WTC11 (cell line): ENCODE results near the gene PTPN2. TPM values are rescaled to one million over a fixed set of nuclear protein-coding genes. Genes with fewer than 3 reads are reported as not detected.

ENCODE experiments used
- ATAC-seq: fragments of 200-7000 bp; cut with Tn5 transposase; 2 replicates; pipeline ENCODE4 v1.10.0; 2021; ENCODE audit warnings: mild to moderate bottlenecking, moderate library complexity
- CTCF ChIA-PET: fragments of 300-600 bp; sonication (Branson Sonifier 250); formaldehyde crosslinking; loops from one replicate; lab custom pipeline; 2021; ENCODE audit warnings: antibody characterized with exemption; lab: Charles Lee
- POLR2A ChIA-PET: fragments of 350-600 bp; sonication (Branson Sonifier 250); formaldehyde crosslinking; loops from one replicate; lab custom pipeline; 2021; ENCODE audit warnings: antibody characterized with exemption; lab: Charles Lee
- DNase-seq: peaks from one replicate; pipeline ENCODE4 v3.0.0; 2021; ENCODE audit warnings: low spot score
- H3K27ac Mint-ChIP-seq: 2 replicates; pipeline ENCODE4 v1.8.0; 2021; ENCODE audit warnings: mixed read lengths
- H3K27me3 Mint-ChIP-seq: 2 replicates; pipeline ENCODE4 v1.8.0; 2021; ENCODE audit warnings: low read depth, mild to moderate bottlenecking, moderate library complexity, mixed read lengths
- H3K36me3 Mint-ChIP-seq: 2 replicates; pipeline ENCODE4 v1.8.0; 2021; ENCODE audit warnings: mixed read lengths
- H3K4me1 Mint-ChIP-seq: 2 replicates; pipeline ENCODE4 v1.8.0; 2022; ENCODE audit warnings: mixed read lengths
- H3K4me3 Mint-ChIP-seq: 2 replicates; pipeline ENCODE4 v1.8.0; 2021; ENCODE audit warnings: mild to moderate bottlenecking, moderate library complexity, mixed read lengths
- H3K9me3 Mint-ChIP-seq: 2 replicates; pipeline ENCODE4 v1.8.0; 2021; ENCODE audit warnings: mixed read lengths
- ATF1 ChIP-seq: sonication (generic); formaldehyde crosslinking; IDR thresholded peaks from 2 replicates; pipeline ENCODE4 v1.8.1; 2023; ENCODE audit warnings: mild to moderate bottlenecking, moderate library complexity, missing genetic modification reagents
- ESRRA ChIP-seq: sonication (generic); formaldehyde crosslinking; IDR thresholded peaks from 2 replicates; pipeline ENCODE4 v1.8.1; 2022; ENCODE audit warnings: mild to moderate bottlenecking, missing genetic modification reagents, borderline replicate concordance
- FOXJ3 ChIP-seq: sonication (generic); formaldehyde crosslinking; IDR thresholded peaks from 2 replicates; pipeline ENCODE4 v1.9.0; 2021; ENCODE audit warnings: missing genetic modification reagents, mild to moderate bottlenecking, borderline replicate concordance
- IRF2 ChIP-seq: sonication (generic); formaldehyde crosslinking; IDR thresholded peaks from 2 replicates; pipeline ENCODE4 v1.8.0; 2022; ENCODE audit warnings: low read depth, missing genetic modification reagents, borderline replicate concordance
- JUN ChIP-seq: sonication (generic); formaldehyde crosslinking; IDR thresholded peaks from 2 replicates; pipeline ENCODE4 v1.8.0; 2023; ENCODE audit warnings: mild to moderate bottlenecking, missing genetic modification reagents
- MYBL2 ChIP-seq: sonication (generic); formaldehyde crosslinking; IDR thresholded peaks from 2 replicates; pipeline ENCODE4 v1.8.1; 2023; ENCODE audit warnings: mild to moderate bottlenecking, moderate library complexity, missing genetic modification reagents
- NFATC4 ChIP-seq: fragments of 250-450 bp; sonication (Bioruptor Pico); IDR thresholded peaks from 2 replicates; pipeline ENCODE4 v1.9.0; 2021; ENCODE audit warnings: mild to moderate bottlenecking
- NFE2L1 ChIP-seq: sonication (generic); formaldehyde crosslinking; IDR thresholded peaks from 2 replicates; pipeline ENCODE4 v1.8.1; 2023; ENCODE audit warnings: missing genetic modification reagents
- NR1H2 ChIP-seq: sonication (generic); formaldehyde crosslinking; IDR thresholded peaks from 2 replicates; pipeline ENCODE4 v1.9.0; 2021; ENCODE audit warnings: mild to moderate bottlenecking, moderate library complexity, missing genetic modification reagents
- PRRX2 ChIP-seq: fragments of 250-450 bp; sonication (Bioruptor Pico); IDR thresholded peaks from 2 replicates; pipeline ENCODE4 v1.8.0; 2021; ENCODE audit warnings: mild to moderate bottlenecking
- SMAD3 ChIP-seq: sonication (generic); formaldehyde crosslinking; IDR thresholded peaks from 2 replicates; pipeline ENCODE4 v1.8.0; 2022; ENCODE audit warnings: missing genetic modification reagents, mild to moderate bottlenecking, borderline replicate concordance
- TCF7 ChIP-seq: sonication (generic); formaldehyde crosslinking; IDR thresholded peaks from 2 replicates; pipeline ENCODE4 v1.8.0; 2022; ENCODE audit warnings: mild to moderate bottlenecking, low read depth, missing genetic modification reagents, moderate library complexity
- TP53 ChIP-seq: sonication (generic); formaldehyde crosslinking; IDR thresholded peaks from 2 replicates; pipeline ENCODE4 v1.8.1; 2023; ENCODE audit warnings: mild to moderate bottlenecking, missing genetic modification reagents
- ZBTB21 ChIP-seq: sonication (generic); formaldehyde crosslinking; IDR thresholded peaks from 2 replicates; pipeline ENCODE4 v1.8.1; 2023; ENCODE audit warnings: mild to moderate bottlenecking, missing genetic modification reagents, borderline replicate concordance
- ZNF138 ChIP-seq: sonication (generic); formaldehyde crosslinking; conservative IDR thresholded peaks from 2 replicates; pipeline ENCODE4 v1.8.1; 2022; ENCODE audit warnings: mild to moderate bottlenecking, moderate library complexity, missing genetic modification reagents
- ZNF317 ChIP-seq: sonication (generic); formaldehyde crosslinking; IDR thresholded peaks from 2 replicates; pipeline ENCODE4 v1.8.1; 2023; ENCODE audit warnings: low read depth, mild to moderate bottlenecking, moderate library complexity, missing genetic modification reagents, borderline replicate concordance
- ZNF416 ChIP-seq: fragments of 250-450 bp; sonication (Bioruptor Pico); IDR thresholded peaks from 2 replicates; pipeline ENCODE4 v1.9.0; 2021; ENCODE audit warnings: mild to moderate bottlenecking, inconsistent platforms
- ZNF423 ChIP-seq: fragments of 250-450 bp; sonication (Bioruptor Pico); IDR thresholded peaks from 2 replicates; pipeline ENCODE4 v2.1.2; 2022; ENCODE audit warnings: mild to moderate bottlenecking, moderate library complexity
- total RNA-seq: library from RNA; stranded (reverse); gene quantifications from 3 replicates; pipeline ENCODE4 v1.2.3, GENCODE V29; 2021
- TF ChIP-seq, protein P1 (sequence below): sonication (generic); formaldehyde crosslinking; IDR thresholded peaks from 2 replicates; pipeline ENCODE4 v1.8.1; 2023; ENCODE audit warnings: mild to moderate bottlenecking, missing genetic modification reagents
- TF ChIP-seq, protein P2 (sequence below): sonication (generic); formaldehyde crosslinking; IDR thresholded peaks from 2 replicates; pipeline ENCODE4 v1.8.1; 2023; ENCODE audit warnings: mild to moderate bottlenecking, missing genetic modification reagents, moderate library complexity
- TF ChIP-seq, protein P3 (sequence below): sonication (generic); formaldehyde crosslinking; conservative IDR thresholded peaks from 2 replicates; pipeline ENCODE4 v1.8.1; 2022; ENCODE audit warnings: mild to moderate bottlenecking, missing genetic modification reagents
- TF ChIP-seq, protein P4 (sequence below): sonication (generic); formaldehyde crosslinking; IDR thresholded peaks from 2 replicates; pipeline ENCODE4 v1.8.1; 2023; ENCODE audit warnings: mild to moderate bottlenecking, missing genetic modification reagents, moderate library complexity
- TF ChIP-seq, protein P5 (sequence below): sonication (generic); formaldehyde crosslinking; IDR thresholded peaks from 2 replicates; pipeline ENCODE4 v1.8.1; 2022; ENCODE audit warnings: low read depth, missing genetic modification reagents, borderline replicate concordance
- TF ChIP-seq, protein P6 (sequence below): sonication (generic); formaldehyde crosslinking; IDR thresholded peaks from 2 replicates; pipeline ENCODE4 v1.8.0; 2022; ENCODE audit warnings: mild to moderate bottlenecking, missing genetic modification reagents
- TF ChIP-seq, protein P7 (sequence below): sonication (generic); formaldehyde crosslinking; IDR thresholded peaks from 2 replicates; pipeline ENCODE4 v1.8.0; 2022; ENCODE audit warnings: mild to moderate bottlenecking, missing genetic modification reagents
- TF ChIP-seq, protein P8 (sequence below): fragments of 250-450 bp; sonication (Bioruptor Pico); IDR thresholded peaks from 2 replicates; pipeline ENCODE4 v1.9.0; 2021; ENCODE audit warnings: moderate library complexity, mild to moderate bottlenecking, inconsistent platforms, borderline replicate concordance

PTPN2 gene
- total RNA-seq, 1 experiment from 2014 or later, result 37.7 TPM

DNA sequence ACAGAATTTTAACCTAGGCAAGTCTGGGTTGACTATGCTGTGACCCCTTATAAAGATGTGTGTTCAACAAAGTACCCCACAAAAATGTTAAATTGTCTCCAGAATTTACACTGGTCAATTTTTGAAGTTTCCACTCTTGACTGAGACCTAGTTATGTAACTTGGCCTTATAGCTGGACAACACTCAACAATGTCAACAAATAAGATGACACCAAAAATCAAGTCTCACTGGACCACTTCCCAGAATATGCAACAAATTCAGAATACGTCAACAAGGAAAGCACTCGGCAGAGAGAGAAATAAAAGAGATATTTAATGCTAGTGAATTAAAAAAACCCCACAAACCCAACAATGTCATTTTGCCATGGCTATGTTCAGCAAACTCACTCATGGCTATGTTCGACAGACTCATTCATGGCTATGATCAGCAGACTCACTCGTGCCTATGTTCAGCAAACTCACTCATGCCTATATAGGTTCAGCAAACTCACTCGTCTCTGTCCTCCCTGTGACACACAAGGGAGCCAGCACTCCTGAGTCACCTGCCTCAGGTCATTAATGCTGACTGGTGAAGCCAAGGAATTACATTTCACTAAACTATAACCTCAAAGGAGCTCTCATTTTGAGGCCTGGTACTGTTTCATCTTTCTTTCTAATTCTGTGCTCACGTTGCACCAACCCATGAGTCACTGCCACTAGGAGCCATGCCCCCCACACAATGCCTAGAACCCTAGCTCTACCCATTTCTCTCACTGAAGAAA is 72.7 kb downstream of the PTPN2 start (continued):
- TF ChIP-seq, protein P1, sequence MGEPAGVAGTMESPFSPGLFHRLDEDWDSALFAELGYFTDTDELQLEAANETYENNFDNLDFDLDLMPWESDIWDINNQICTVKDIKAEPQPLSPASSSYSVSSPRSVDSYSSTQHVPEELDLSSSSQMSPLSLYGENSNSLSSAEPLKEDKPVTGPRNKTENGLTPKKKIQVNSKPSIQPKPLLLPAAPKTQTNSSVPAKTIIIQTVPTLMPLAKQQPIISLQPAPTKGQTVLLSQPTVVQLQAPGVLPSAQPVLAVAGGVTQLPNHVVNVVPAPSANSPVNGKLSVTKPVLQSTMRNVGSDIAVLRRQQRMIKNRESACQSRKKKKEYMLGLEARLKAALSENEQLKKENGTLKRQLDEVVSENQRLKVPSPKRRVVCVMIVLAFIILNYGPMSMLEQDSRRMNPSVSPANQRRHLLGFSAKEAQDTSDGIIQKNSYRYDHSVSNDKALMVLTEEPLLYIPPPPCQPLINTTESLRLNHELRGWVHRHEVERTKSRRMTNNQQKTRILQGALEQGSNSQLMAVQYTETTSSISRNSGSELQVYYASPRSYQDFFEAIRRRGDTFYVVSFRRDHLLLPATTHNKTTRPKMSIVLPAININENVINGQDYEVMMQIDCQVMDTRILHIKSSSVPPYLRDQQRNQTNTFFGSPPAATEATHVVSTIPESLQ (CRISPR knock-in tag), result no peak
- no peak for TF ChIP-seq ZNF423
- no peak for TF ChIP-seq TCF7 (CRISPR knock-in tag)
- TF ChIP-seq, protein P2, sequence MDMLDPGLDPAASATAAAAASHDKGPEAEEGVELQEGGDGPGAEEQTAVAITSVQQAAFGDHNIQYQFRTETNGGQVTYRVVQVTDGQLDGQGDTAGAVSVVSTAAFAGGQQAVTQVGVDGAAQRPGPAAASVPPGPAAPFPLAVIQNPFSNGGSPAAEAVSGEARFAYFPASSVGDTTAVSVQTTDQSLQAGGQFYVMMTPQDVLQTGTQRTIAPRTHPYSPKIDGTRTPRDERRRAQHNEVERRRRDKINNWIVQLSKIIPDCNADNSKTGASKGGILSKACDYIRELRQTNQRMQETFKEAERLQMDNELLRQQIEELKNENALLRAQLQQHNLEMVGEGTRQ (CRISPR knock-in tag), result no peak
- TF ChIP-seq, protein P3, sequence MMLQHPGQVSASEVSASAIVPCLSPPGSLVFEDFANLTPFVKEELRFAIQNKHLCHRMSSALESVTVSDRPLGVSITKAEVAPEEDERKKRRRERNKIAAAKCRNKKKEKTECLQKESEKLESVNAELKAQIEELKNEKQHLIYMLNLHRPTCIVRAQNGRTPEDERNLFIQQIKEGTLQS (CRISPR knock-in tag), result no peak
- no peak for TF ChIP-seq NFATC4
- no peak for TF ChIP-seq PRRX2 (CRISPR knock-in tag)
- TF ChIP-seq, protein P4, sequence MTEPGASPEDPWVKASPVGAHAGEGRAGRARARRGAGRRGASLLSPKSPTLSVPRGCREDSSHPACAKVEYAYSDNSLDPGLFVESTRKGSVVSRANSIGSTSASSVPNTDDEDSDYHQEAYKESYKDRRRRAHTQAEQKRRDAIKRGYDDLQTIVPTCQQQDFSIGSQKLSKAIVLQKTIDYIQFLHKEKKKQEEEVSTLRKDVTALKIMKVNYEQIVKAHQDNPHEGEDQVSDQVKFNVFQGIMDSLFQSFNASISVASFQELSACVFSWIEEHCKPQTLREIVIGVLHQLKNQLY (CRISPR knock-in tag), result no peak
- TF ChIP-seq, protein P5, sequence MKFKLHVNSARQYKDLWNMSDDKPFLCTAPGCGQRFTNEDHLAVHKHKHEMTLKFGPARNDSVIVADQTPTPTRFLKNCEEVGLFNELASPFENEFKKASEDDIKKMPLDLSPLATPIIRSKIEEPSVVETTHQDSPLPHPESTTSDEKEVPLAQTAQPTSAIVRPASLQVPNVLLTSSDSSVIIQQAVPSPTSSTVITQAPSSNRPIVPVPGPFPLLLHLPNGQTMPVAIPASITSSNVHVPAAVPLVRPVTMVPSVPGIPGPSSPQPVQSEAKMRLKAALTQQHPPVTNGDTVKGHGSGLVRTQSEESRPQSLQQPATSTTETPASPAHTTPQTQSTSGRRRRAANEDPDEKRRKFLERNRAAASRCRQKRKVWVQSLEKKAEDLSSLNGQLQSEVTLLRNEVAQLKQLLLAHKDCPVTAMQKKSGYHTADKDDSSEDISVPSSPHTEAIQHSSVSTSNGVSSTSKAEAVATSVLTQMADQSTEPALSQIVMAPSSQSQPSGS (CRISPR knock-in tag), result no peak

DNA sequence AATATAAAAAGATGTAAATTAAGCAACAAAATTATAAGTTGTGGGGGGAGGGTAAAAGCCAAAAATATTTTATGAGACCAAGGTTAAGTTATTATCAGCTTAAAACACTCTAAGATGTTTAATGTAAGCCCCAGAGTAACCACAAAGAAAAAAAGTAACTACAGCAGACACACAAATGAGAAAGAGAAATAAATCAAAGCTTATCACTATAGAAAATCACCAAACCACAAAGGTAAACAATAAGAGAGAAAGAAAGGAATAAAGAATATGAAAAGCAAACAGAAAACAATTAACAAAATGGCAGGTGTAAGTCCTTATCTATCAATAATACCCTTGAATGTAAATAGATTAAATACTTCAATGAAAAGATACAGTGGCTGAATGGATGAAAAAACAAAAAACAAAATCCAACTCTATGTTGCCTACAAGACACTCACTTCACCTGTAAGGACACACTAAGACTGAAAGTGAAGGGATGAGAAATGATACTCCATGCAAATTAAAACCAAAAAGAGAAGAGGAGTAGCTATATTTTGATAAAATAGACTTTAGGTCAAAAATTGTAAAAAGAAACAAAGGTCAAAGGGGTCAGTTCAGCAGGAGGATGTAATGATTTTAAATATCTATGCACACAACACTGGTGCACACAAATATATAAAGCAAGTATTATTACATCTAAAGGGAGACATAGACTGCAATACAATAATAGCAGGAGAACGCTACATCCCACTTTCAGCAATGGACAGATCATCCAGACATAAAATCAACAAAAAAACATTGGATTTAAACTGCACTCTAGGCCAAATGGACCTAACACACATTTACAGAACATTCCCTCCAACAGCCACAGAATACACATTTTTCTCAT is 80.7 kb downstream of the PTPN2 start:
- H3K4me1 Mint-ChIP-seq, result no peaks in the 10 kb centered on the region
- ATAC-seq, result no peak
- no peak overlapping the region for H3K4me3 Mint-ChIP-seq
- no peak for DNase-seq
- ChIA-PET POLR2A (no interaction called here), CTCF (no interaction called here)
- peaks cover 8% of the 10 kb centered on the region for H3K36me3 Mint-ChIP-seq
- peaks cover 4% of the 10 kb centered on the region; the same call in 1 of the 2 replicates for H3K9me3 Mint-ChIP-seq
- H3K27ac Mint-ChIP-seq, result 0 out of 2 replicates have a peak overlapping the region, but pooled peaks have one; percentile 15
- TF ChIP-seq ZNF317 (CRISPR knock-in tag) (no peak), ZNF416 (CRISPR knock-in tag) (no peak), FOXJ3 (CRISPR knock-in tag) (no peak), ZBTB21 (CRISPR knock-in tag) (no peak), TP53 (CRISPR knock-in tag) (no peak), NR1H2 (no peak), JUN (CRISPR knock-in tag) (no peak), MYBL2 (CRISPR knock-in tag) (no peak), NFE2L1 (CRISPR knock-in tag) (no peak), ESRRA (no peak), ZNF423 (no peak), IRF2 (CRISPR knock-in tag) (no peak), SMAD3 (CRISPR knock-in tag) (no peak), ZNF138 (CRISPR knock-in tag) (no peak), ATF1 (CRISPR knock-in tag) (no peak)
- TF ChIP-seq, protein P6, sequence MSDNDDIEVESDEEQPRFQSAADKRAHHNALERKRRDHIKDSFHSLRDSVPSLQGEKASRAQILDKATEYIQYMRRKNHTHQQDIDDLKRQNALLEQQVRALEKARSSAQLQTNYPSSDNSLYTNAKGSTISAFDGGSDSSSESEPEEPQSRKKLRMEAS, result no peak
- TF ChIP-seq, protein P4 (CRISPR knock-in tag), result no peak
- TF ChIP-seq, protein P7, sequence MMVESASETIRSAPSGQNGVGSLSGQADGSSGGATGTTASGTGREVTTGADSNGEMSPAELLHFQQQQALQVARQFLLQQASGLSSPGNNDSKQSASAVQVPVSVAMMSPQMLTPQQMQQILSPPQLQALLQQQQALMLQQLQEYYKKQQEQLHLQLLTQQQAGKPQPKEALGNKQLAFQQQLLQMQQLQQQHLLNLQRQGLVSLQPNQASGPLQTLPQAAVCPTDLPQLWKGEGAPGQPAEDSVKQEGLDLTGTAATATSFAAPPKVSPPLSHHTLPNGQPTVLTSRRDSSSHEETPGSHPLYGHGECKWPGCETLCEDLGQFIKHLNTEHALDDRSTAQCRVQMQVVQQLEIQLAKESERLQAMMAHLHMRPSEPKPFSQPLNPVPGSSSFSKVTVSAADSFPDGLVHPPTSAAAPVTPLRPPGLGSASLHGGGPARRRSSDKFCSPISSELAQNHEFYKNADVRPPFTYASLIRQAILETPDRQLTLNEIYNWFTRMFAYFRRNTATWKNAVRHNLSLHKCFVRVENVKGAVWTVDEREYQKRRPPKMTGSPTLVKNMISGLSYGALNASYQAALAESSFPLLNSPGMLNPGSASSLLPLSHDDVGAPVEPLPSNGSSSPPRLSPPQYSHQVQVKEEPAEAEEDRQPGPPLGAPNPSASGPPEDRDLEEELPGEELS (CRISPR knock-in tag), result no peak
- TF ChIP-seq, protein P8, sequence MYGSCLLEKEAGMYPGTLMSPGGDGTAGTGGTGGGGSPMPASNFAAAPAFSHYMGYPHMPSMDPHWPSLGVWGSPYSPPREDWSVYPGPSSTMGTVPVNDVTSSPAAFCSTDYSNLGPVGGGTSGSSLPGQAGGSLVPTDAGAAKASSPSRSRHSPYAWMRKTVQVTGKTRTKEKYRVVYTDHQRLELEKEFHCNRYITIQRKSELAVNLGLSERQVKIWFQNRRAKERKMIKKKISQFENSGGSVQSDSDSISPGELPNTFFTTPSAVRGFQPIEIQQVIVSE (CRISPR knock-in tag), result no peak
- H3K27me3 Mint-ChIP-seq, result no peaks in the 10 kb centered on the region
